CD4-positive, alpha-beta T cell treated with Interleukin-12 subunit alpha and Interleukin-12 subunit beta, for 1 hour (primary cell): ENCODE data around the gene WDR43.
A peak's percentile ranks its signal among the peaks of the same experiment; 100 is the strongest.

Experiments
- DNase-seq: peaks from one replicate; pipeline ENCODE4 v3.0.0-alpha.2; 2020

The WDR43 gene

DNA sequence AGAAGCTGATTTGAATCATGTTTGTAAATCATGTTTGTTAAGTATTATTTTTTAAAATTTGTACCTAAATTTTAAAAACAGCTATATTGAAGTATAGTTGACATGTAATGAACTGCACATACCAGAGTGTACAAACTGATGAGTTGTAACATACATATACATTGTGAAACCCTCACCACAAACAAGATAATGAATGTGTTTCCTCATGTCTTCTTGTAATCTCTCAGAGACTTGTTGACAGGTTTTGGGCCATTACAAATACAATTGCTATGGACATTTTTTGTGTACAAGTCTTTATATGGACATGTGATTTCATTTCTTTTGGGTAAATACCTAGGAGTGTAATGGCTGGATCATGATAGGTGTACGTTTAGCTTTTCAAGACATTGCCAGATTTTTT is 21.5 kb downstream of the WDR43 start:
- DNase-seq, result no peak

DNA sequence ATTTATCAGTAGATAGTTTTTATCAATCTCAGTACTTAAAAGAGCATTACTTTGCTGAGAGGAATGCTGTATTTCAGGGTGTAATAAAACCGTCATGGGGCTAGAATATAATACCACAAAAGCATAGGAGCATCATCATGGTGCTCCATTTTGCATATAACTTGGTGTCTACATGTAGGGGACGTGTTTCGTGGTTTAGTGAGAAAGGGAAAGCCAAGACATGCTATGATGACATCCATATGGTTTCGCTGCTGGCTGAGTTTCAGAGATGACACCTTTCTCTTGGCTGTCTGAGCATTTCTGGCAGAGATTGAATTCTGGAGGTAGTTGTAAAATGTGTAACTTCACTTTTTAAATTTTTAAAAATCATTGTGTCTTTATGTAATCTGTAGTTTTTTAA is 32.4 kb downstream of the WDR43 start:
- no peak for DNase-seq

DNA sequence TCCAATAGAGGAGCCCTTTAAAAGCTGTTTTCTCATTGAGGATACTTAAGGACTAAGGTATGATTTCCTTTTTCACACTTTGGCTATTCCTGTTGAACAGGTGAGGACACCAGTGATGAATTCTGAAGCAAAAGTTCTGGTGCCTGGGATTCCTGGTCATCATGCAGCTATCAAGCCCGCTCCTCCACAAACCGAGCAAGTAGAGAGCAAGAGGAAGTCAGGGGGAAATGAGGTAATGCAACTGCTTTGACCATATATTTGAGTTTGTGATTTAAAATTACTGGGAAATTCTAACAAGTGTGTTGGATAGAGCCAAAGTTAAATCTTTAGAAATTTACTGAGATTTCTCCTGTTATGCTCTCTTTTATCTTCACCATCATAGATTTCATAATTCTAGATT is 33.0 kb downstream of the WDR43 start:
- DNase-seq, result no peak

GRCh38 chr2:28927878-28928277 is 33.4 kb downstream of the WDR43 start:
- DNase-seq, result no peak

DNA sequence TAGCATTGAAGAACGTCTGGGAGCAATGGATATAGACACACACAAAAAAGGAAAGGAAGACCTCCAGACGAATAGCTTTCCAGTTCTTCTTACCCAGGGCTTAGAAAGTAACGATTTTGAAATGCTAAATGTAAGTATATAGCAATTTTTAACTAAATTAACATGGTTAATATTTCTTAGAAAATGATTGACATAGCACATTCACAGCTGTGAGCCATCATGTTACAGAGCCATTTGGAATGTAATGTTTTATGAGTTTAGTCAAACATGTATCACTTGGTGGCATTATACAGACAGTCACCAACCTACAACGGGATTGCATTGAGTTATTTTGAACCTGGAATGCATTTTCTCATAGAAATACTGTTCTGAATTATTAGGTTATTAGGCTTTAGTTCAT is 35.1 kb downstream of the WDR43 start:
- DNase-seq, result no peak

DNA sequence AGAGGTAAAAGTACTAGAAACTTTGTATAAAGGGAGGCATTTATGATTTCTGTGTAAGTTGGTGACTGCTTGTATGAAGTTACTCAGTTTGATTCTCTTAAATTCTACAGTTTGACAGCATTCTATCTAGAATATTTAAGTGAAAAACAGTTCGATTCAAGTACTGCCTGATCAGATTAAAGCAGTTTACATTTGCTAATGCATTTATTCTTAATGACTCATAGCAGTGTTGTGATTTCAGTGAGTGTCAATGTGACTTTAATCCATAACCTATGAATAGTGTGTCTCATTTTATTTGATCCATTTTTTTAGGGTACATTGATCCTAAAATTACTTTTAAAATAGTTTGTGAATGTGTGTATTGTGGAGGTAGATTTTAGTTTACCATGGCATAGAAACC is 35.7 kb downstream of the WDR43 start:
- DNase-seq, result no peak

DNA sequence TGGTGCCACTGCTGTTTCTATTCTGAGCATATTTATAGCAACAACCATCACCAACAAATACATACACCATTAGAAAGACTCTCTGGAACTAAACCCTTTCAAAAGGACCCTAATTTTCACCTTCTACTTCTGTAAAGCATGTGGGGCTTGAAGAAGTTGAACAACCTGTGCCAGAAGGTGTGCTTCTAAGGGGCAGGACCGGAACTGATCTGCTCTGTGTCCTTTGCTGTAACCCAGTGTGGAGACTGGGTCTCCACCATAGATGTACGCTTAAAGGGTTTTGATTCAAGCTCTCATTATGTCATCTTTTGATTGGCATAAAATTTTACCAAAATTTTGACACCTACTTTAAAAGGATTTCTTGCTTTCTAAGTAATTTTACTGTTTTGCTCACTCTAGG is 40.3 kb downstream of the WDR43 start:
- DNase-seq, result no peak

DNA sequence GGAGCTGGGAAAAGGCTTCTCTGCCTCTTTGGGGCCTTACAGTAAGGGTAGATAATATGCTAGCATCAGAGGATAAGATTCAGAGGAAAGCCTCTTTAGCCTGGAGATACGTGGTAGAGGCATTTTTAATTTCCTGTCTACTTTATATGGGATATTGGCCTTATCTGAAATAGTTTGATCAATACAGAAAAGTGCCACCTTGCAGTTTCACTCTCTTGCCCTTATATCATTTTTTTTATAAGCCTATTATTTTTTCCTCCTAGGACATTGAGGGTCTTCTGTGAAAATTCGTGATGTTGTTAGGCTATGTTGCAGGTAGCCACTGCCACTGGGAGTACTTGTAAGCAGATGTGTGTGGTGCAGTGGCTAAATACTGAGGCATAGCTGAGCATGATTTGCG is 46.5 kb downstream of the WDR43 start:
- no peak for DNase-seq

DNA sequence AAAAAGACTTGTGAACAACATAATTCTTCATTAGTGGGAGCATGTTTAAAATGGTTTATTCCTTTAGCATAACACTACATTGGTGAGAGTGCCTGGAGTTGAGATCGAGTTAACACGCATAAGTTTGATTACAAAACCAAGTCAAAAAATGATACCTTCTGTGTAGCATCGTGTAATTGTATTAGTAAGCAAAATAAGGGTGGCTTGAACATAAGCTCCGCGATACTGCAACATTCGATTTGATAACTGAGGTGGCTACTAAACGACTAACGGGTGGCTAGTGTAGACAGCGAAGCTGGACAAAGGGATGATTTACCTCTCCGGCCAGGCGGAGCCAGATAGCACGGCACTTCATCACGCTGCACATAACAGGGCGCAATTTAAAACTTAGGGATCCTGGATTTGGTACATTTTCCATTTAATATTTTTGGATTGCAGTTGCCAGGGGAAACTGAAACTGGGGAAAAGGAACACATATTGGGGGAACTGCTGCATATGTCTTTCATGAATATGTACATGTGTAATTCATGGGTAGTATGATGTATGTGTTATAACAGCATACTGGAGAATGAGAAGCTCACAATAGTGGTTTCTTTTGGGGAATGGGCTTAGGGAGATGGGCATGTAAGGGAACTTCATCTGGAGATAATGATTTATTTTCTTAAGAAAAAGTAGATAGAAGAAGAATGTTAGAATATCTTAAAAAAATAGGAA is 50.2 kb downstream of the WDR43 start:
- no peak for DNase-seq

DNA sequence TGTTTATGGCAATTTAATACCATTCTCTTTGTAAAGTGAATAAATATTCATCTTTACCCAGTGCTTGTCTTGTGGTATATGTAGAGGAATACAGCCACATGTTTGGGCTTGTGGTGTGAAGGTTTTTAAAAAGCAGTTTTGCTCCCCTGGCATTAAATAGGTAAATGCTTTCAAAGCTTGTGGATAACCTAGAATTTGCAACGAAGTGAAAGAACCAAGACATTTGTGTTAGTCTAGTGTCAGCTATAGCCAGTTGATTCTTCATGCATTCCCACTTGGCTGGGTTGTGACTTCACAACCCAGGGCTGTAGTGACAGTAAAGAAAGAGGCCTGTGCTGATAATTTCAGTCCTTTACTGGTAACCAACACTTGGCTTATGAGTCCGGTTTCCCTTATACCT is 53.7 kb downstream of the WDR43 start:
- DNase-seq, result no peak

DNA sequence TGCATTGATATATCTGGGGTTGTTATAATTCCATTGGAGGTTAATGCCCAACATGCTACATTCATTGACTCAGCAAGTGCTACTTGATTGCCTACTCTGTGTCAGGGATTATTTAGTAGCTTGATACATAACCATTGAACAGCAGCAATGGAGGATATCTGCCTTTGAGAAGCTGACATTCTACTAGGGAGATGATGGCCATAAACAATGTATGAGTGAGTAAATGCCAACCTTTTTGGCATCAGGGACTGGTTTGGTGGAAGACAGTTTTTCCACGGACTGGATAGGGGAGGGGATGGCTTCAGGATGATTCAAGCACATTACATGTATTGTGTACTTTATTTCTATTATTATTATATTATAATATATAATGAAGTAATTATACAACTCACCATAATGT is 54.7 kb downstream of the WDR43 start:
- no peak for DNase-seq

- no peak for DNase-seq
Measured at GRCh38 chr2:28949617-28950305, 55.3 kb downstream of the WDR43 start.

DNA sequence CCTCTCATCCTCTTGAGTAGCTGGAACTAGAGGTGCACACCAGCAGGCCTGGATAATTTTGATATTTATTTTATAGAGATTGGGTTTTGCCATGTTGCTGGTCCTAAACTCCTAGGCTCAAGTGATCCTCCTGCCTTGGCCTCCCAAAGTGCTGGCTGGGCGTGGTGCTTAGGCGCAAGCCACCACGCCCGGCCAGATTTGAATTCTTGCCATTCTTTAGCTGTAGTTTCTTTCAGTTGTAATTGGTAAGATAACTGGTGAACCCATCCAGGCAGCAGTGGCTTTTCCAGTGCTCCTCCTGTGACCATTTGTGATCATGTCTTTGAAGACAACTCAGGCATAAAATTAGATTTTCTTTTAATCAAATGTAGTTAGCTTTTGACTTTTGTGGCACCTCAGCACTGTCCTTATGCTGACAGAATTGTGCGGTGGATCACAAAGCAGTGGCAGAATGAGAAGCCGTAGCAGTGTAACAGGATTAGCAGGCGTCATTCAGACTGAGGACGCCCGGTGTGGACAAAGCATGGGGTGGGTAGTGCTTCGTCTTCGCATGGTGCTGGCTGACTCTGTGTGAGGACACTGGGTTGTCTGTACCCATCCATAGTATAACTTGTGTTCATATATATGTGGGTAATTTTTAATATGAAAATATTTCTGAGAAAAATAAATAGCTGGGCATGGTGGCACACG is 56.6 kb downstream of the WDR43 start:
- DNase-seq, result no peak

- DNase-seq, result no peak
Measured at GRCh38 chr2:28951910-28952835, 57.7 kb downstream of the WDR43 start.

DNA sequence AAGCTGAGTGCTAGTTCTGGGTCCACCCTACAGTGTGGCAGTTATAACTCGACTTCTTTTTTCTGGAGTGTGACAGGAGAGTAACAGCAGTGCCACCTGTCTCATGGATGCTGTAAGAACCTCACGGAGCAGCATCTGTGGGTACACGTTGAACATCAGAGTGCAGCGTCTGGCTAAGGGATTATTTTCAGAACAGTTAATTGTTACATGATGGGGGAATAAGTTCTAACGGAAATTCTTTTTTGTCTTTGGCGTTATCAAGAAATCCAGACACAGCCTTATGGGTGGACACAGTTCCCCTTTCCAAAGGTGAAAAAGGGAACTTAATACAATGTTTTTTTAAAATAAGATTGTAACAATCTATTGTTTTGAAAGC is 58.4 kb downstream of the WDR43 start:
- no peak for DNase-seq

DNA sequence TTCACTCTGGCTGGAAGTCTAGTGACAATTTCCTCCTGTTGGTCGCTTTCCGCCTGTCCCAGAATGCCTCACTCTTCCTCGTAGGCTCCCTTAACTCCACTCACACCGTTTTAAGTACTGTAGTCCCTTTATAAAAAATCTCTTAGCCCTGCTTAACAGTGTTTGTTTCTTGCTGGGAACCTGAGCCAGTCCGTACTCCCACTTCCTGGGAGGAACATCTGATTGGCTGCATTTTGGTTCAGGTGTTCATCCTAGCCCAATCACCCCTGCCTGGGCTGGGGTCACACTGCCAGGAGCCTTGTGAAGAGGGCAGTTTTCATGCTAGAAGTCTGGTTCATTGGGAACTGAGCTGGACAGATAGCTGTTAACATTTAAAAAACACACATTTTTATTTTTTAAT is 61.0 kb downstream of the WDR43 start:
- DNase-seq, result no peak

- DNase-seq, result peak; percentile 6
Measured at GRCh38 chr2:28956415-28956826, 62.0 kb downstream of the WDR43 start.

- DNase-seq, result no peak
Measured at GRCh38 chr2:28956890-28957289, 62.4 kb downstream of the WDR43 start.

- DNase-seq, result peak; percentile 71
Measured at GRCh38 chr2:28958689-28959088, 64.2 kb downstream of the WDR43 start.

GRCh38 chr2:28960401-28960800 is 65.9 kb downstream of the WDR43 start:
- no peak for DNase-seq

DNA sequence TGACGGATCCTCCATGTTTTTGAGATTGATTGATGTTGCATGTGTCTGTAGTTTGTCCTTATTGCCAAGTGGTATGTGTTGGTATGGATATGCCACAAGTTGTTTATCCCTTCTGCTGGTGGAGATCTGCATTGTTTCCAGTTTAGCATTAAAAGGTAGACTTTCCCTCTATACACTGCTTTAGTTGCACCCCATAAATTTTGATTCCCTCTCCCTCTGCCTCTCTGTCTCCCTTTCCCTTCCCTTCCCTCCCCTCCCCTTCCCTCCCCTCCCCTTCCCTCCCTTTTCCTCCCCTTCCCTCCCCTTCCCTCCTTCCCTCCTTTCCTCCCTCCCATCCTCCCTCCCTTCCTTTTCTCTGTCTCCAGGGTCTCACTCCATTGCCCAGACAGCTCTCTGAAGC is 68.0 kb downstream of the WDR43 start:
- DNase-seq, result no peak

GRCh38 chr2:28970464-28971160 is 76.1 kb downstream of the WDR43 start:
- DNase-seq, result no peak
